NB4 (cell line): ENCODE measurements around the gene PNP.
A peak's percentile ranks its signal among the peaks of the same experiment; 100 is the strongest.

Experiments used
- DNase-seq: peaks from one replicate; pipeline ENCODE4 v3.0.0; 2010; ENCODE audit warnings: low read depth
- H3K4me3 ChIP-seq: one replicate; pipeline ENCODE4 v1.5.1; 2011; ENCODE audit warnings: mild to moderate bottlenecking, low read depth, low read length, moderate library complexity
- MYC ChIP-seq: IDR thresholded peaks from 2 replicates; pipeline ENCODE4 v1.6.1; 2011; ENCODE audit warnings: low read depth, low read length
- POLR2A ChIP-seq: IDR thresholded peaks from 2 replicates; pipeline ENCODE4 v1.6.1; 2011; ENCODE audit warnings: mild to moderate bottlenecking; ENCODE audit not compliant: insufficient read length; ENCODE audit errors: extremely low read depth
- TF ChIP-seq, protein P1 (sequence below): IDR thresholded peaks from one replicate; pipeline ENCODE4 v1.5.1; 2012; ENCODE audit warnings: low read depth, low read length
- TF ChIP-seq, protein P2 (sequence below): IDR thresholded peaks from 2 replicates; pipeline ENCODE4 v1.6.1; 2011; ENCODE audit warnings: low read depth, low read length

PNP gene

GRCh38 chr14:20478894-20479293 is 9.7 kb downstream of the PNP start:
- TF ChIP-seq POLR2A (no peak), MYC (no peak)
- TF ChIP-seq, protein P1, sequence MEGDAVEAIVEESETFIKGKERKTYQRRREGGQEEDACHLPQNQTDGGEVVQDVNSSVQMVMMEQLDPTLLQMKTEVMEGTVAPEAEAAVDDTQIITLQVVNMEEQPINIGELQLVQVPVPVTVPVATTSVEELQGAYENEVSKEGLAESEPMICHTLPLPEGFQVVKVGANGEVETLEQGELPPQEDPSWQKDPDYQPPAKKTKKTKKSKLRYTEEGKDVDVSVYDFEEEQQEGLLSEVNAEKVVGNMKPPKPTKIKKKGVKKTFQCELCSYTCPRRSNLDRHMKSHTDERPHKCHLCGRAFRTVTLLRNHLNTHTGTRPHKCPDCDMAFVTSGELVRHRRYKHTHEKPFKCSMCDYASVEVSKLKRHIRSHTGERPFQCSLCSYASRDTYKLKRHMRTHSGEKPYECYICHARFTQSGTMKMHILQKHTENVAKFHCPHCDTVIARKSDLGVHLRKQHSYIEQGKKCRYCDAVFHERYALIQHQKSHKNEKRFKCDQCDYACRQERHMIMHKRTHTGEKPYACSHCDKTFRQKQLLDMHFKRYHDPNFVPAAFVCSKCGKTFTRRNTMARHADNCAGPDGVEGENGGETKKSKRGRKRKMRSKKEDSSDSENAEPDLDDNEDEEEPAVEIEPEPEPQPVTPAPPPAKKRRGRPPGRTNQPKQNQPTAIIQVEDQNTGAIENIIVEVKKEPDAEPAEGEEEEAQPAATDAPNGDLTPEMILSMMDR: no peak
- TF ChIP-seq, protein P2, sequence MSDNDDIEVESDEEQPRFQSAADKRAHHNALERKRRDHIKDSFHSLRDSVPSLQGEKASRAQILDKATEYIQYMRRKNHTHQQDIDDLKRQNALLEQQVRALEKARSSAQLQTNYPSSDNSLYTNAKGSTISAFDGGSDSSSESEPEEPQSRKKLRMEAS: no peak
- H3K4me3 ChIP-seq: no peak overlapping the region
- DNase-seq: no peak

GRCh38 chr14:20482382-20482781 is 13.2 kb downstream of the PNP start:
- no peak overlapping the region for H3K4me3 ChIP-seq
- no peak for DNase-seq
- no peak for TF ChIP-seq POLR2A
- no peak for TF ChIP-seq MYC
- TF ChIP-seq, protein P2: no peak
- TF ChIP-seq, protein P1: no peak

- no peak overlapping the region for H3K4me3 ChIP-seq
- TF ChIP-seq, protein P1: no peak
- TF ChIP-seq, protein P2: peak; percentile 72
- TF ChIP-seq MYC (peak; percentile 36; the same call in 1 of the 2 replicates), POLR2A (peak; percentile 19)
- DNase-seq: peak; percentile 61
These were observed 16.7 kb downstream of the PNP start for GRCh38 chr14:20485900-20486299.

DNA sequence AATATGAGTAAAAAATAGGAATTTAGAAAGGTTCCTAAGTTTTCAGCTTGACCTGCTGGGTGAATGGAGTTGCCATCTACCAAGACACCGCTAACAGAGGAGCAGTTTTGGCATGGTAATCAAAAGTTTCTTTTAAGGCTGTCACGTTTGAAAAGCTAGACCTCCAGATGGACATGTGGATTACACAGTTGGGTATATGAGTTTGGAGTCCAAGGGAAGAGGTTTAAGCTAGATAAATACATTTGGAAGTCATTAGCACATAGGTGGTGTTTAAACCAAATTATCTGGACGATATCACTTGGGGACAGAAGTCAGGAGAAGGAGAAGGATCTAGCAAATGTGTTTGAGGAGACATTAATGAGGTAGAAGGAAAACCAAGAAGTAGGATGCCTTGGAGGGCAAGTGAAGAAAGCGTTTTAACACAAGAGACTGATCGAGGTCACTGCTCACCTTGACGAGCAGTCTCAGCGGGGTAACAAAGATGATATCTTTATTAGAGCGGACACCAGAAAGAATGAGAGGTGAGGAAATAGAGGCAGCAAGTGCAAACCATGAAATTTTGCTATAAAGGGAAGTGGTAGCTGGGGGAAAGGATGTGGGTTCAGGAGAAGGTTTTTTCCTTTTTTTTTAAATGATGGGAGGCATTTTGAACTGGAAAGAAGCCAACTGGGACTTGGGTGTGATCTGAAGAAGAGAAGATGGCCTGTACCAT is 17.6 kb downstream of the PNP start:
- TF ChIP-seq POLR2A (no peak), MYC (no peak)
- TF ChIP-seq, protein P1: no peak
- TF ChIP-seq, protein P2: no peak
- peak; percentile 77 for DNase-seq
- peak overlapping the region; percentile 21 for H3K4me3 ChIP-seq

DNA sequence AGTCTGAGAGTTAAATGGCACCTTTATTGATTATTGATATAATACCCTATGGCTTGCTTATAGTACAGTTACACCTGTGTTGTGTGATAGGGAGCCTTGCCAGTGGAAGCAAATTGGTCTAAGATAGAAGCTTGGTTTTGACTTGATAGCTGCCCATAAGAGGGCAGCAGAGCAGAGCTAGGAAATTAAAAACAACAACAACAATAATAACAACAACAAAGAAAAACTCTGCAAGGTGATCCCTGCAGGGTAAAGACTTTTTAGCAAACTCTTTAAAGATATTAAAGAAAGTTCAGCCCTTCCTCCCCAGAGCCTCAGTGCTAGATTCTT is 18.2 kb downstream of the PNP start:
- TF ChIP-seq, protein P2: no peak
- TF ChIP-seq, protein P1: peak; percentile 14
- TF ChIP-seq MYC: no peak

More for the DNA sequence above, 18.2 kb downstream of the PNP start:
- peak overlapping the region; percentile 21 for H3K4me3 ChIP-seq
- no peak for DNase-seq
